H9 (cell line): ENCODE results near the gene GRIN3B. TPM values are rescaled to one million over a fixed set of nuclear protein-coding genes. Genes with fewer than 3 reads are reported as not detected.
"Not testable (repeated sequence)": the region's sequence is repeated elsewhere in the genome, so short reads cannot be mapped to it uniquely, and the experiment has no call there.

ENCODE experiments used
- DNase-seq: peaks from one replicate; pipeline ENCODE4 v3.0.0-alpha.2; 2017
- H2AFZ ChIP-seq: one replicate; pipeline ENCODE4 v1.6.1; 2013; ENCODE audit warnings: mild to moderate bottlenecking, low read length, control low read depth, moderate library complexity
- H2AK5ac ChIP-seq: 2 replicates; pipeline ENCODE4 v1.6.1; 2013; ENCODE audit warnings: low read length, control low read depth, mixed read lengths; ENCODE audit not compliant: insufficient read length
- H2BK120ac ChIP-seq: one replicate; pipeline ENCODE4 v1.6.1; 2013; ENCODE audit warnings: low read depth, mild to moderate bottlenecking, low read length, control low read depth, inconsistent platforms; ENCODE audit not compliant: poor library complexity, severe bottlenecking
- H2BK12ac ChIP-seq: 2 replicates; pipeline ENCODE4 v1.6.1; 2013; ENCODE audit warnings: low read length, control low read depth, mixed read lengths, low read depth; ENCODE audit not compliant: insufficient read length
- H2BK15ac ChIP-seq: 2 replicates; pipeline ENCODE4 v1.6.1; 2013; ENCODE audit warnings: low read depth, low read length, control low read depth
- H2BK20ac ChIP-seq: one replicate; pipeline ENCODE4 v1.6.1; 2013; ENCODE audit warnings: low read depth, mild to moderate bottlenecking, low read length, control low read depth, inconsistent platforms; ENCODE audit not compliant: poor library complexity, severe bottlenecking
- H2BK5ac ChIP-seq: 2 replicates; pipeline ENCODE4 v1.6.1; 2013; ENCODE audit warnings: low read length, control low read depth, mixed read lengths; ENCODE audit not compliant: insufficient read length
- H3K14ac ChIP-seq: 2 replicates; pipeline ENCODE4 v1.6.1; 2013; ENCODE audit warnings: low read length, control low read depth; ENCODE audit not compliant: insufficient read depth
- H3K18ac ChIP-seq: 2 replicates; pipeline ENCODE4 v1.6.1; 2013; ENCODE audit warnings: low read depth, mild to moderate bottlenecking, mixed read lengths, low read length, control low read depth; ENCODE audit not compliant: insufficient read length
- H3K23ac ChIP-seq: 2 replicates; pipeline ENCODE4 v1.6.1; 2013; ENCODE audit warnings: low read length, control low read depth, mixed read lengths, low read depth; ENCODE audit not compliant: insufficient read length
- H3K23me2 ChIP-seq: 2 replicates; pipeline ENCODE4 v1.6.1; 2013; ENCODE audit warnings: low read depth, mild to moderate bottlenecking, mixed read lengths, low read length, control low read depth; ENCODE audit not compliant: insufficient read length, poor library complexity, severe bottlenecking
- H3K27ac ChIP-seq: 2 replicates; pipeline ENCODE4 v1.5.1; 2013; ENCODE audit warnings: low read length, control low read depth, mixed read lengths, low read depth; ENCODE audit not compliant: insufficient read length
- H3K27me3 ChIP-seq: 2 replicates; pipeline ENCODE4 v1.6.1; 2013; ENCODE audit warnings: low read length, control low read depth, inconsistent platforms; ENCODE audit not compliant: insufficient read depth
- H3K4ac ChIP-seq: 2 replicates; pipeline ENCODE4 v1.6.1; 2013; ENCODE audit warnings: low read depth, mild to moderate bottlenecking, control low read depth, inconsistent platforms, low read length, moderate library complexity
- H3K4me1 ChIP-seq: 2 replicates; pipeline ENCODE4 v1.6.1; 2013; ENCODE audit warnings: low read length, control low read depth, inconsistent platforms; ENCODE audit not compliant: insufficient read depth
- H3K4me2 ChIP-seq: 2 replicates; pipeline ENCODE4 v1.6.1; 2013; ENCODE audit warnings: low read length, control low read depth, mixed read lengths; ENCODE audit not compliant: insufficient read length, insufficient read depth
- H3K56ac ChIP-seq: 2 replicates; pipeline ENCODE4 v1.6.1; 2013; ENCODE audit warnings: low read depth, mild to moderate bottlenecking, mixed read lengths, low read length, control low read depth; ENCODE audit not compliant: insufficient read length
- H3K79me1 ChIP-seq: 2 replicates; pipeline ENCODE4 v1.6.1; 2013; ENCODE audit warnings: low read depth, mild to moderate bottlenecking, moderate library complexity, low read length, control low read depth, inconsistent platforms; ENCODE audit not compliant: insufficient read depth, poor library complexity, severe bottlenecking
- H3K79me2 ChIP-seq: 2 replicates; pipeline ENCODE4 v1.6.1; 2013; ENCODE audit warnings: low read length, control low read depth, inconsistent platforms; ENCODE audit not compliant: insufficient read depth
- H3K9ac ChIP-seq: 2 replicates; pipeline ENCODE4 v1.6.1; 2013; ENCODE audit warnings: low read length, control low read depth, mixed read lengths; ENCODE audit not compliant: insufficient read length; ENCODE audit errors: extremely low read depth
- H3K9me3 ChIP-seq: one replicate; pipeline ENCODE4 v1.6.1; 2013; ENCODE audit warnings: low read depth, low read length, inconsistent platforms; ENCODE audit not compliant: control insufficient read depth
- H3T11ph ChIP-seq: one replicate; pipeline ENCODE4 v1.6.1; 2013; ENCODE audit warnings: mild to moderate bottlenecking, low read length, control low read depth, inconsistent platforms
- H4K20me1 ChIP-seq: one replicate; pipeline ENCODE4 v1.6.1; 2013; ENCODE audit not compliant: control insufficient read depth, insufficient read length, insufficient read depth
- H4K5ac ChIP-seq: 2 replicates; pipeline ENCODE4 v1.6.1; 2013; ENCODE audit warnings: low read depth, mild to moderate bottlenecking, mixed read lengths, low read length, control low read depth; ENCODE audit not compliant: insufficient read length
- H4K8ac ChIP-seq: replicated peaks from 2 replicates; pipeline ENCODE4 v1.6.1; 2013; ENCODE audit warnings: low read length, control low read depth, mixed read lengths, low read depth; ENCODE audit not compliant: insufficient read length
- H4K91ac ChIP-seq: 2 replicates; pipeline ENCODE4 v1.6.1; 2013; ENCODE audit warnings: low read depth, mild to moderate bottlenecking, moderate library complexity, mixed read lengths, low read length, control low read depth; ENCODE audit not compliant: insufficient read length
- H3K27ac Mint-ChIP-seq, 3 experiments: 2 replicates in 2 of 3; 3 replicates in 1 of 3; pipeline ENCODE4 v1.8.0; 2020 to 2021; ENCODE audit warnings: mixed read lengths in 3 of 3, mild to moderate bottlenecking in 1 of 3, moderate library complexity in 1 of 3
- H3K27me3 Mint-ChIP-seq: 2 replicates; pipeline ENCODE4 v1.8.0; 2021; ENCODE audit warnings: low read depth, mild to moderate bottlenecking, moderate library complexity, mixed read lengths
- H3K36me3 Mint-ChIP-seq, 3 experiments: 2 replicates in 2 of 3; 3 replicates in 1 of 3; pipeline ENCODE4 v1.8.0; 2020 to 2021; ENCODE audit warnings: low read depth in 3 of 3, mixed read lengths in 3 of 3; ENCODE audit not compliant: insufficient read depth in 1 of 3
- H3K4me1 Mint-ChIP-seq, 2 experiments: 2 replicates each; pipeline ENCODE4 v1.8.0; 2020; ENCODE audit warnings: mixed read lengths in 2 of 2
- H3K4me3 Mint-ChIP-seq, 2 experiments: 2 replicates in 1 of 2; 3 replicates in 1 of 2; pipeline ENCODE4 v1.8.0; 2020 to 2021; ENCODE audit warnings: mild to moderate bottlenecking in 2 of 2, mixed read lengths in 2 of 2, moderate library complexity in 1 of 2
- H3K9me3 Mint-ChIP-seq, 2 experiments: 2 replicates in 1 of 2; 3 replicates in 1 of 2; pipeline ENCODE4 v1.8.0; 2020; ENCODE audit warnings: mild to moderate bottlenecking in 2 of 2, mixed read lengths in 2 of 2, moderate library complexity in 1 of 2
- WGBS: extraction: QIAGEN DNeasy Blood & Tissue Kit; methylation state at CpG from one replicate; pipeline ENCODE4 v1.1.7; 2013; ENCODE audit warnings: missing lambda C conversion rate, low lambda C conversion rate, mixed read lengths; ENCODE audit not compliant: insufficient read length; ENCODE audit errors: extremely low coverage; 5-methylcytosine and 5-hydroxymethylcytosine counted together
- total RNA-seq: library from RNA; stranded (reverse); gene quantifications from 2 replicates; pipeline ENCODE4 v1.2.1, GENCODE V29; 2021

The GRIN3B gene
- total RNA-seq, 1 experiment from 2014 or later = 1.0 TPM

- Mint-ChIP-seq H3K27ac (peak overlapping the region in 2 of 3 experiments; percentile 78 to 83; a peak in 3 of 7 replicates), H3K4me3 (peak overlapping the region in 1 of 2 experiments; percentile 57; a peak in 2 of 5 replicates)
- H4K5ac ChIP-seq = not testable (repeated sequence)
These were observed 24.9 kb downstream of the GRIN3B start for GRCh38 chr19:1025080-1025479.

More at GRCh38 chr19:1025080-1025479, 24.9 kb downstream of the GRIN3B start:
- H2BK12ac ChIP-seq, H2BK20ac ChIP-seq, H3K18ac ChIP-seq, H4K91ac ChIP-seq, H2AK5ac ChIP-seq, H3T11ph ChIP-seq, H4K8ac ChIP-seq, H3K4ac ChIP-seq, H4K20me1 ChIP-seq, H3K27me3 ChIP-seq, H3K27ac ChIP-seq, H3K36me3 Mint-ChIP-seq, H3K4me1 ChIP-seq, H2BK120ac ChIP-seq, H3K9me3 ChIP-seq, H3K9me3 Mint-ChIP-seq, H3K27me3 Mint-ChIP-seq, H3K56ac ChIP-seq, H3K9ac ChIP-seq, H3K79me1 ChIP-seq, H3K23ac ChIP-seq, H3K14ac ChIP-seq, H2AFZ ChIP-seq, H2BK5ac ChIP-seq, H2BK15ac ChIP-seq, DNase-seq, H3K4me2 ChIP-seq: not testable (repeated sequence)
- peaks cover 4 to 22% of the 10 kb centered on the region in 2 experiments; a peak in 3 of 4 replicates for H3K4me1 Mint-ChIP-seq
- WGBS = no CpG with 5 or more reads among the region's 6 CpGs
- peaks cover 21% of the 10 kb centered on the region for H3K23me2 ChIP-seq
- peaks cover 19% of the 10 kb centered on the region; the same call in 1 of the 2 replicates for H3K79me2 ChIP-seq
